ENCODE results near the gene HTRA1. TPM values are rescaled to one million over a fixed set of nuclear protein-coding genes. Genes with fewer than 3 reads are reported as not detected.
A peak's percentile ranks its signal among the peaks of the same experiment; 100 is the strongest.

Gene HTRA1
- total RNA-seq, 1 experiment from 2014 or later, result 18.6 TPM

- Histone ChIP-seq H3K4me2 (ENCODE audit: low read length) (no peak overlapping the region), H3K9me2 (replicated peaks; ENCODE audit: low read length) (no peaks in the 10 kb centered on the region), H3K27me3 (ENCODE audit: low read length) (no peaks in the 10 kb centered on the region), H3F3A (ENCODE audit: low read length, unreplicated experiment) (no peaks in the 10 kb centered on the region), H4K20me1 (ENCODE audit: low read length) (no peaks in the 10 kb centered on the region), H3K36me3 (ENCODE audit: low read depth, low read length) (no peaks in the 10 kb centered on the region), H3K9me3 (ENCODE audit: low read length) (no peaks in the 10 kb centered on the region), H3K79me2 (ENCODE audit: low read length) (no peaks in the 10 kb centered on the region), H3K9ac (ENCODE audit: low read length) (no peak overlapping the region), H3K4me1 (ENCODE audit: insufficient read depth, low read length) (peaks cover 12% of the 10 kb centered on the region), H3K27ac (ENCODE audit: low read length) (no peak overlapping the region), H2AFZ (ENCODE audit: low read length) (no peak overlapping the region), H3K4me3 (ENCODE audit: low read length) (no peak overlapping the region)
- no peak for TF ChIP-seq EZH2 (IDR thresholded peaks at IDR 0.05; ENCODE audit: low read length, unreplicated experiment)
- TF ChIP-seq, protein P1, sequence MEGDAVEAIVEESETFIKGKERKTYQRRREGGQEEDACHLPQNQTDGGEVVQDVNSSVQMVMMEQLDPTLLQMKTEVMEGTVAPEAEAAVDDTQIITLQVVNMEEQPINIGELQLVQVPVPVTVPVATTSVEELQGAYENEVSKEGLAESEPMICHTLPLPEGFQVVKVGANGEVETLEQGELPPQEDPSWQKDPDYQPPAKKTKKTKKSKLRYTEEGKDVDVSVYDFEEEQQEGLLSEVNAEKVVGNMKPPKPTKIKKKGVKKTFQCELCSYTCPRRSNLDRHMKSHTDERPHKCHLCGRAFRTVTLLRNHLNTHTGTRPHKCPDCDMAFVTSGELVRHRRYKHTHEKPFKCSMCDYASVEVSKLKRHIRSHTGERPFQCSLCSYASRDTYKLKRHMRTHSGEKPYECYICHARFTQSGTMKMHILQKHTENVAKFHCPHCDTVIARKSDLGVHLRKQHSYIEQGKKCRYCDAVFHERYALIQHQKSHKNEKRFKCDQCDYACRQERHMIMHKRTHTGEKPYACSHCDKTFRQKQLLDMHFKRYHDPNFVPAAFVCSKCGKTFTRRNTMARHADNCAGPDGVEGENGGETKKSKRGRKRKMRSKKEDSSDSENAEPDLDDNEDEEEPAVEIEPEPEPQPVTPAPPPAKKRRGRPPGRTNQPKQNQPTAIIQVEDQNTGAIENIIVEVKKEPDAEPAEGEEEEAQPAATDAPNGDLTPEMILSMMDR (conservative IDR thresholded peaks at IDR 0.05; ENCODE audit: low read depth, low read length), result no peak
- TF ChIP-seq EZH2phosphoT487 (IDR thresholded peaks at IDR 0.05; ENCODE audit: borderline replicate concordance, low read length), result no peak
- intact Hi-C loops (cut with micrococcal nuclease), result no loop called here
- BruUV-seq (replicated peaks), result no TSS peak
- POLR2A ChIA-PET (ENCODE audit: unreplicated experiment), result no interaction called here
- ATAC-seq (no peak), DNase-seq (no peak)
- CTCF ChIA-PET, result no interaction called here
Measured at GRCh38 chr10:122503012-122503411, 41.7 kb downstream of the HTRA1 start.

GRCh38 chr10:122503886-122504609 lies 42.7 kb downstream of the HTRA1 start:
- CTCF ChIA-PET, result no interaction called here
- Histone ChIP-seq H3K9ac (ENCODE audit: low read length) (no peak overlapping the region), H3K4me3 (ENCODE audit: low read length) (no peak overlapping the region), H2AFZ (ENCODE audit: low read length) (no peak overlapping the region), H3K27me3 (ENCODE audit: low read length) (no peaks in the 10 kb centered on the region), H3K9me2 (replicated peaks; ENCODE audit: low read length) (no peaks in the 10 kb centered on the region), H3K4me2 (ENCODE audit: low read length) (no peak overlapping the region), H3K79me2 (ENCODE audit: low read length) (no peaks in the 10 kb centered on the region), H3K27ac (ENCODE audit: low read length) (no peak overlapping the region), H3K4me1 (ENCODE audit: insufficient read depth, low read length) (peaks cover 12% of the 10 kb centered on the region), H3K9me3 (ENCODE audit: low read length) (no peaks in the 10 kb centered on the region), H4K20me1 (ENCODE audit: low read length) (no peaks in the 10 kb centered on the region), H3F3A (ENCODE audit: low read length, unreplicated experiment) (no peaks in the 10 kb centered on the region), H3K36me3 (ENCODE audit: low read depth, low read length) (no peaks in the 10 kb centered on the region)
- no peak for TF ChIP-seq EZH2phosphoT487 (IDR thresholded peaks at IDR 0.05; ENCODE audit: borderline replicate concordance, low read length)
- TF ChIP-seq, protein P1 (conservative IDR thresholded peaks at IDR 0.05; ENCODE audit: low read depth, low read length), result no peak
- no peak for TF ChIP-seq EZH2 (IDR thresholded peaks at IDR 0.05; ENCODE audit: low read length, unreplicated experiment)
- ATAC-seq (no peak), DNase-seq (no peak)
- POLR2A ChIA-PET (ENCODE audit: unreplicated experiment), result no interaction called here
- intact Hi-C loops (cut with micrococcal nuclease), result no loop called here
- BruUV-seq (replicated peaks), result no TSS peak

DNA sequence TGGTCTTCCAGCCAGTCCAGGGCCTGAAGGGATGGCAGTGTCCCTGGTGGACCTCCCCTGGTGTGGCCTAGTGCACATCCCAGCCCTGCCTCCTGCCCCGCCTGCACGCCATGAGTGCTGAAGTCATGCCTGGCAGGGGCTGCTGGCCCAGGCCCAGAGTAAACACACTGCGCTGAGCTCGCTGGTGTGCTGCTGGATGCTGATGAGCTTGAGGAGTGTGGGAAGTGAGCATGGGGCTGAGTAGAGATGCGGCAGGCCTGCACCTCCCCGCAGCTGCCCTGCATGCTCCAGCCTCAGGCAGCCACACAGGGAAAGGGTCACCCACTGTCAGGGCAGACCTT lies 43.2 kb downstream of the HTRA1 start:
- no peaks in the 10 kb centered on the region for H3K9me2 ChIP-seq (replicated peaks; ENCODE audit: low read length)
- no peaks in the 10 kb centered on the region for H3K9me3 ChIP-seq (ENCODE audit: low read length)
- no peaks in the 10 kb centered on the region for H3F3A ChIP-seq (ENCODE audit: low read length, unreplicated experiment)
- H3K9ac ChIP-seq (ENCODE audit: low read length), result no peak overlapping the region
- no peaks in the 10 kb centered on the region for H3K36me3 ChIP-seq (ENCODE audit: low read depth, low read length)
- no peaks in the 10 kb centered on the region for H4K20me1 ChIP-seq (ENCODE audit: low read length)
- ChIA-PET CTCF (interaction anchor here (0.5 kb wide), 1 partner anchor 35 kb away, joined by 4 read pairs; no protein-coding TSS in a partner anchor), POLR2A (ENCODE audit: unreplicated experiment) (no interaction called here)
- TF ChIP-seq EZH2 (IDR thresholded peaks at IDR 0.05; ENCODE audit: low read length, unreplicated experiment), result no peak
- TF ChIP-seq EZH2phosphoT487 (IDR thresholded peaks at IDR 0.05; ENCODE audit: borderline replicate concordance, low read length), result no peak
- TF ChIP-seq, protein P1 (conservative IDR thresholded peaks at IDR 0.05; ENCODE audit: low read depth, low read length), result no peak
- H3K4me1 ChIP-seq (ENCODE audit: insufficient read depth, low read length), result peaks cover 12% of the 10 kb centered on the region
- H2AFZ ChIP-seq (ENCODE audit: low read length), result no peak overlapping the region
- BruUV-seq (replicated peaks), result no TSS peak
- H3K4me3 ChIP-seq (ENCODE audit: low read length), result no peak overlapping the region
- no peak overlapping the region for H3K27ac ChIP-seq (ENCODE audit: low read length)
- H3K79me2 ChIP-seq (ENCODE audit: low read length), result no peaks in the 10 kb centered on the region
- H3K27me3 ChIP-seq (ENCODE audit: low read length), result no peaks in the 10 kb centered on the region
- ATAC-seq (peak; percentile 100), DNase-seq (peak; percentile 82)
- intact Hi-C loops (cut with micrococcal nuclease), result no loop called here
- H3K4me2 ChIP-seq (ENCODE audit: low read length), result no peak overlapping the region
